Measurements from ENCODE around the gene SHROOM2.

GRCh38 chrX:9846631-9847030 lies 60.4 kb downstream of the SHROOM2 start:
- TF ChIP-seq REST (IDR thresholded peaks at IDR 0.05; ENCODE audit: insufficient read depth in 1 of 2, low read depth in 2 of 2, low read length in 2 of 2) (no peak), POLR2AphosphoS5 (IDR thresholded peaks at IDR 0.05; ENCODE audit: low read depth, low read length) (no peak), SIN3A (IDR thresholded peaks at IDR 0.05; ENCODE audit: borderline replicate concordance, insufficient read depth, low read length) (no peak), TAF1 (IDR thresholded peaks at IDR 0.05; ENCODE audit: borderline replicate concordance, insufficient read depth, low read length) (no peak), FOXP2 (optimal IDR thresholded peaks at IDR 0.05; ENCODE audit: borderline replicate concordance, extremely low read depth, extremely low read length, insufficient read depth) (no peak)

All from PFSK-1 (cell line).